Upper lobe of right lung (tissue), 1 donor: Measurements from ENCODE around the gene EDN2. TPM values are rescaled to one million over a fixed set of nuclear protein-coding genes. Genes with fewer than 3 reads are reported as not detected.

ENCODE experiments used
- ATAC-seq: fragments of 200-7000 bp; cut with Tn5 transposase; one replicate; pipeline ENCODE4 v1.9.1; 2020; ENCODE audit warnings: mild to moderate bottlenecking, moderate library complexity
- DNase-seq: peaks from one replicate; pipeline ENCODE4 v3.0.0-alpha.2; 2020
- H3K27ac ChIP-seq: fragments of 200-600 bp; one replicate; pipeline ENCODE4 v1.8.0; 2022
- H3K27me3 ChIP-seq: fragments of 200-600 bp; one replicate; pipeline ENCODE4 v1.8.0; 2022; ENCODE audit warnings: mild to moderate bottlenecking
- H3K36me3 ChIP-seq: fragments of 200-600 bp; one replicate; pipeline ENCODE4 v1.8.0; 2022
- H3K4me1 ChIP-seq: fragments of 200-600 bp; one replicate; pipeline ENCODE4 v1.8.0; 2022
- H3K4me3 ChIP-seq: fragments of 200-600 bp; one replicate; pipeline ENCODE4 v1.8.0; 2022; ENCODE audit warnings: mild to moderate bottlenecking
- H3K9me3 ChIP-seq: fragments of 200-600 bp; one replicate; pipeline ENCODE4 v1.8.0; 2022
- intact Hi-C: fragments of 100-400 bp; cut with DNase I; formaldehyde crosslinking; loops from one replicate; pipeline ENCODE4 v1.11.0; 2022
- total RNA-seq: library from RNA; stranded (reverse); fragmentation: NEBNext Ultra II Directional; extraction: Animal tissue kit (Norgen Biotek cat#: 25700); gene quantifications from one replicate; pipeline ENCODE4 v1.2.1, GENCODE V29; 2021
- TF ChIP-seq, protein P1 (sequence below): fragments of 200-600 bp; IDR thresholded peaks from one replicate; pipeline ENCODE4 v1.8.0; 2022; ENCODE audit warnings: antibody characterized with exemption
- donor health status: DM: no; HTN: yes; CAD: no; lungs with severe emphysema.

The EDN2 gene
- total RNA-seq, 1 donor from 2014 or later: not detected

GRCh38 chr1:41492341-41492848, 7.9 kb upstream of the EDN2 start:
- Histone ChIP-seq H3K4me3 (no peak overlapping the region), H3K4me1 (peaks cover 19% of the 10 kb centered on the region), H3K36me3 (no peaks in the 10 kb centered on the region), H3K9me3 (no peaks in the 10 kb centered on the region), H3K27ac (no peak overlapping the region), H3K27me3 (no peaks in the 10 kb centered on the region)
- peak; percentile 8 for ATAC-seq
- no peak for DNase-seq
- intact Hi-C loops: no loop called here
- TF ChIP-seq, protein P1, sequence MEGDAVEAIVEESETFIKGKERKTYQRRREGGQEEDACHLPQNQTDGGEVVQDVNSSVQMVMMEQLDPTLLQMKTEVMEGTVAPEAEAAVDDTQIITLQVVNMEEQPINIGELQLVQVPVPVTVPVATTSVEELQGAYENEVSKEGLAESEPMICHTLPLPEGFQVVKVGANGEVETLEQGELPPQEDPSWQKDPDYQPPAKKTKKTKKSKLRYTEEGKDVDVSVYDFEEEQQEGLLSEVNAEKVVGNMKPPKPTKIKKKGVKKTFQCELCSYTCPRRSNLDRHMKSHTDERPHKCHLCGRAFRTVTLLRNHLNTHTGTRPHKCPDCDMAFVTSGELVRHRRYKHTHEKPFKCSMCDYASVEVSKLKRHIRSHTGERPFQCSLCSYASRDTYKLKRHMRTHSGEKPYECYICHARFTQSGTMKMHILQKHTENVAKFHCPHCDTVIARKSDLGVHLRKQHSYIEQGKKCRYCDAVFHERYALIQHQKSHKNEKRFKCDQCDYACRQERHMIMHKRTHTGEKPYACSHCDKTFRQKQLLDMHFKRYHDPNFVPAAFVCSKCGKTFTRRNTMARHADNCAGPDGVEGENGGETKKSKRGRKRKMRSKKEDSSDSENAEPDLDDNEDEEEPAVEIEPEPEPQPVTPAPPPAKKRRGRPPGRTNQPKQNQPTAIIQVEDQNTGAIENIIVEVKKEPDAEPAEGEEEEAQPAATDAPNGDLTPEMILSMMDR: peak; percentile 38

DNA sequence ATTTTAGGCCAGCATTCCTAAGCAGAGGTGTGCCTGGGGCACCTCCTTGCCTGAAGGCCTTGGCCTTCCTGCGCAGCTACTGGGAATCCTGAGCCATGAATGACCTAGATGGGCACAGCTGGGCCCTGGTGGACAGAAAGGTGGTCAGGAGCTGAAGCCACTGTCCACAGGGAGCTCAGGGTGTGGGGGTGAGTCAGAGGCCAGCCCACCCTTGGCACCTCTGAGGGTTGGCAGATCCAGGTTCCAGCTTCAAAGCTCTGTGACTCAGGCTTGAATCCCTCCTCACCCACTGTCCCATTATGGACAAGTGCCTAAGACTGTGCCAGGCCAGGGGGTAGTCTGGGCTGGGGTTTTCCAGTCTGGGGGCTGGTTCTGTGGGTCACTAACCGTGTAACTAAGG, 6.4 kb upstream of the EDN2 start:
- Histone ChIP-seq H3K4me3 (no peak overlapping the region), H3K9me3 (no peaks in the 10 kb centered on the region), H3K27ac (no peak overlapping the region), H3K27me3 (no peaks in the 10 kb centered on the region), H3K4me1 (peaks cover 16% of the 10 kb centered on the region), H3K36me3 (no peaks in the 10 kb centered on the region)
- intact Hi-C loops: no loop called here
- DNase-seq (no peak), ATAC-seq (no peak)
- TF ChIP-seq, protein P1: no peak

DNA sequence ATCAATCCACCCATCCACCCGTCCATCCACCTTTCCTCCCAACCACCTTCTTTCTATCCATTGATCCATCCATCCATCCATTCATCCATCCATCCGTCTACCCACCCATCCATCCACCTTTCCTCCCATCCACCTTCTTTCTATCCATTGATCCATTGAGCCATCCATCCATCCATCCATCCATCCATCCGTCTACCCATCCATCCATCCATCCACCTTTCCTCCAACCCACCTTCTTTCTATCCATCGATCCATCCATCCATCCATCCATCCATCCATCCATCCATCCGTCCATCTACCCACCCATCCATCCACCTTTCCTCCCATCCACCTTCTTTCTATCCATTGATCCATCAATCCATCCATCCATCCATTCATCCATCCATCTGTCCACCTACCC, 5.1 kb upstream of the EDN2 start:
- TF ChIP-seq, protein P1: no peak
- peaks cover 15% of the 10 kb centered on the region for H3K4me1 ChIP-seq
- no peaks in the 10 kb centered on the region for H3K9me3 ChIP-seq
- no peaks in the 10 kb centered on the region for H3K36me3 ChIP-seq
- DNase-seq (no peak), ATAC-seq (no peak)
- no peaks in the 10 kb centered on the region for H3K27me3 ChIP-seq
- intact Hi-C loops: no loop called here
- H3K4me3 ChIP-seq: no peak overlapping the region
- no peak overlapping the region for H3K27ac ChIP-seq

DNA sequence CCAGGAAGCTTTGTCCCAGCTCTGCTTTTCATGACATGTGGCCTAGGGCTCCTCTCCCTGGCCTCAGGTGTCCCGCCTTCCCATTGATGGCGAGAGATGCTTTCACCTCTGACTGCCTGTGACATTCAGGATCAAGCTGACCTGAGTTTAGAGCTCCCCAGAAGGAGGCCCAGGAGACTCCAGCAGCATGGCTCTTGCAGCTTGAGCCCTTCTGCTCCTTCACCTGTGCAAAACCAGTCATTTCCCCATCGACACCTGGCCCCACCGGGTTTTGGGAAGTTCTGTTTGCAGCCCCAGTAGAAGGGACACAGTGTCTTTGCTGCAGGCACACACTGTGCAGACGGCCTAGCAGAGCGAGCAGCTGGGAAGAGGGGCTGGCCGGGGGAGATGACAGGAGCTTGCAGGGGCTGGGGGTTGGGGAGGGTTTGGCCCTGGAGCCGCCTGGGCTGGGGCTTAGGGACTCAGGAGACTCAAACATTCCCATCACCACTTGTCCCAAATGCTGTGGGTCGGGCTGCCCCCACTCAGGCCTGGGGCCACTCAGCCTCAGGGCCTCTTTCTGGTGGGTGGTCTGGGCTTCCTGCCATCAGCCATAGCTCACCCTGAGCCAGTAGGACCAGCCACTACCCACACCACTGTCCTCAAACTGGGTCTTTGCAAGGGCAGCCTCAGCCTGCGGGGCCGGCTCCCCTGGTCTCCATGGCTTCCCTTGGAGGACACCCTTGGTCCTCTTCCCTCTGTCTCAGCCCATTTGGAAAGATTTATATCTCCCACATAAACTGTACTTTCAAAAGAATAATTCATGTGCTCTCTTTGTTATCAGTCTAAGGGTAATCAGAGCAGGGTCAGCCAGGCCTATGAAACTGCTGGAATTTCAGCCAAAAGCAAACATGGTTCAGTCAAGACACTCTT, 3.8 kb upstream of the EDN2 start:
- ATAC-seq (no peak), DNase-seq (no peak)
- Histone ChIP-seq H3K27me3 (no peaks in the 10 kb centered on the region), H3K27ac (no peak overlapping the region), H3K4me3 (no peak overlapping the region), H3K4me1 (peaks cover 22% of the 10 kb centered on the region), H3K36me3 (no peaks in the 10 kb centered on the region), H3K9me3 (no peaks in the 10 kb centered on the region)
- intact Hi-C loops: no loop called here
- TF ChIP-seq, protein P1: no peak

DNA sequence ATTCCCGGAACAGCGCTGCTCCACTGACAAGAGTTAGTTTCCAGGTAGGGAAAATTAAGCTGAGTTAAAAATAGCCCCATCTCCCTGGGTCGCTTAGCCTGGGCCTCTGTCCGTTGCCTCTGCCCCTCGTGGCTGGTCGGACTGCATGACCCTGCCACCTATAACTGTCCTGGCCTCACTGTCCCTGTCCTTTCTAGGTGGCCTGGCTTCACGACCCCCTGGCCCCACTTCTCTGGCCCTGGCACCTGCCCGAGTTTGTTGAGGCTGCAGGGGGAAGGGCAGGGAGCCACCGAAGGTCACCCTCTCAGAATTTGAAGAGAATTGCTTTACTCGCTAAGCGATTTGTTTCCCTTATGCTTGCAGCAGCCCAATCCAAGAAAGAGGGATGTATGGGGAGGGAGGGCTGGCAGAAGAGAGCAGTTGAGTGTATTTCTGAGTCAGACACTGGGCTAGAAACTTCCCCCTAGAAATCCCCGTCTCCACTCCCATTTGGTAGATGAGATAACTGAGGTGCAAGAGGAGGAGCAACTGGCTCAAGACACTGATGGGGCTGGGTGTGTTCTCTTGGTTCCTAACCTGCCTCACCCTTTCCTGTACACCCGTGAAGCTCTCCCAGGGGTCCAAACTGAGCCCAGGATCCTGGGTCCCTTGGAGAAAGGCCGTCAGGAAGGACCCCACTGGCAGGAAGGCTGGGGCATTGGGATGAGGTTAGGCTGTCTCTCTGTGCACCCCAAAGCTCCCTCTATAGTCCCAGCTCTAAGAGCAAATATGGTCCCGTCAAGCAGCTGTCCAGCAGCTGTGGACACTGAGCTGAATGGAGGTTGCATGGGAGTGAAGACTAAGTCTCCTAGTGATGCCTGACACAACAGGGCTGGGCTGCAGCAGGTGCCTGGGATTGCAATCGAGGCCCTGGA, 2.9 kb upstream of the EDN2 start:
- Histone ChIP-seq H3K4me3 (no peak overlapping the region), H3K4me1 (peaks cover 28% of the 10 kb centered on the region), H3K27me3 (no peaks in the 10 kb centered on the region), H3K27ac (no peak overlapping the region), H3K9me3 (no peaks in the 10 kb centered on the region), H3K36me3 (no peaks in the 10 kb centered on the region)
- intact Hi-C loops: no loop called here
- no peak for DNase-seq
- TF ChIP-seq, protein P1: no peak
- no peak for ATAC-seq
